NK-92 treated with Interleukin-12 subunit alpha and Interleukin-12 subunit beta, amount 100 ng/mL, for 24 hours (cell line): ENCODE data around the gene PPL.

Experiments
- DNase-seq: peaks from one replicate; lab custom pipeline; 2025; lab: John Stamatoyannopoulos, UW

Gene PPL

DNA sequence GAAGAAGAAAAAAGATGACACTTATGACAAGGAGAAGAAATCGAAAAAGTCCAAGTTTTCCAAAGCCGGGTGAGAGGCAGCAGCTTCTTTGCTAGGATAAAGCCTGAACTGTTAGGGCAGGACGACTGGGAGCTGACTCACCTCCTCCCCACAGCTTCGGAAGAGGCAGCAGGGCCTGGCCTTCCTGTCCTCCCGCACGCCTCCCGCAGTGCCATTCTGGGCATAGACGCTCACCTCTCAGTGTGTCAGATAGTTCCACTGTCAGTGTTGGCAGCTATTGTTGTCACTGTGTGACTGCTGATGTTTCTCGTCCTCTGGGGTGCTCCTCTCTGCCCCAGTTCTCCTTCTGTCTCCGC lies 77.1 kb downstream of the PPL start:
- no peak for DNase-seq

DNA sequence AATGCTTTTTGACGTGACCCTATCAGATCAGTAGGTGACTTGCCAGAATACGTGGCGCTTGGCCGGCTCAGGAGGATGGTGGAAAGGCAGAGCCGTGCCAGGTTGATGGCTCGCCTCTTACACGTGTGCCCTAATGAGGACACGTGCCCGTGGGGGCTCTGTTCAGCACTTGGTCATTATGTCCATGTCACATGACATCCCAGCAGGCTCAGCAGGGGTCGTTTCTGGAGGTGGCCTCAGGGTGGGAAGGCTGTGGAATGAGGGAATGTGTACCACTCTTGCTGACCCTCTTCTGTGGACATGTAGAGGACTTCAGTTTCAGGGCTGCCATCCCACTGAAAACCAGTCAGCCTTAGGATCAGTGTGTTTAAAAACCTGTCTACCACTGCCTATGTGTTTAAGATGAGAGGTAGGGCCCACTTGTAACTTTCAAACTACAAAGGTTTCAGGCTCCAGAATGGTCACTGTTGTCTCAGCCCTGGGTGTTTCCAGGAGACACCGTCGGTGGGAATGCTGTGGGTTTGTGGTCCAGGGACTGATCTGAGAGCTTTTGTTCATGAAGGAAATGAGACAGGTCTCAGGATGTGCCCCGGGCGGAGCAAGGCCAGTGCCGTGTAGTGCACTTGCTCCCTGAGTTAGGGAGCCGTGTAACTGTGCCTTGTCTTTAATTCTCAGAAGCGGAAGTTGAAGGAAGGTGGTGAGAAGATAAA lies 77.6 kb downstream of the PPL start:
- no peak for DNase-seq

DNA sequence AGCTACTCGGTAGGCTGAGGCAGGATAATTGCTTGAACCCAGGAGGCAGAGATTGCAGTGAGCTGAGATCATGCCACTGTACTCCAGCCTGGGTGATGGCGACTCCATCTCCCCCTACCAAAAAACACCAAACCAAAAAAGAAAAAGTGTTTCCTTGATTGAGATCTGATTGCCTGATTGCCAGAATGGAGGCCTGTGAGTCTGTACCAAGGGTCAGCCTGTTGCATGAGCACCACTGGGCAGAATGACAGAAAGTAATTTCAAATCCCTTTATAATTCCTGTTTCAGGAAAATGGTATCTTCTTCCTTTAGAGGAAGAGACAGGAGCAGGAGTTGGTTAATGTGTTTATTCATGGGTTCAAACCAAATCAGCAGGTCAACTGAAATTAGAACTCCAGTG lies 81.1 kb downstream of the PPL start:
- DNase-seq, result no peak

GRCh38 chr16:4855371-4855770 lies 81.6 kb downstream of the PPL start:
- no peak for DNase-seq

- DNase-seq, result no peak
Measured at GRCh38 chr16:4852221-4852872, 84.6 kb downstream of the PPL start.

DNA sequence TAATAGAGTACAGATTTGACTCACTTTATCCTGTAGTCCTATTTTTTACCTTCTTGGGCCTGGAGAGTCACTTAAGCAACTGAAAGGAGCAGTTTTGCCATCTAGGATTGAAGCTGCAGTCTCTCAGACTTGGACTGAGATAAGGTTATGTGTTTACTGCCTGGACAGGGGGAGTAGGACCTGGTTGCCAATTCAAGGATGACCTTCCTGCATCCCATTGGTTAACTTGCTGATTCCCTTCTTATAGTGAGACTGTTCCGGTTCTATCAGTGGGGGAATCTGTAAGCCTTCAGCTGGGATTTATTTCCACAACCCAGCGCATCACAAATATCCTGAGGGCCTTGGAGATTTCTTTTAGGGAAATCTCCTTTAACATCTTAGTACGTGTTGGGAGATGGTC lies 86.7 kb downstream of the PPL start:
- no peak for DNase-seq

- DNase-seq, result peak; percentile 52
Measured at GRCh38 chr16:4847774-4848587, 89.0 kb downstream of the PPL start.

DNA sequence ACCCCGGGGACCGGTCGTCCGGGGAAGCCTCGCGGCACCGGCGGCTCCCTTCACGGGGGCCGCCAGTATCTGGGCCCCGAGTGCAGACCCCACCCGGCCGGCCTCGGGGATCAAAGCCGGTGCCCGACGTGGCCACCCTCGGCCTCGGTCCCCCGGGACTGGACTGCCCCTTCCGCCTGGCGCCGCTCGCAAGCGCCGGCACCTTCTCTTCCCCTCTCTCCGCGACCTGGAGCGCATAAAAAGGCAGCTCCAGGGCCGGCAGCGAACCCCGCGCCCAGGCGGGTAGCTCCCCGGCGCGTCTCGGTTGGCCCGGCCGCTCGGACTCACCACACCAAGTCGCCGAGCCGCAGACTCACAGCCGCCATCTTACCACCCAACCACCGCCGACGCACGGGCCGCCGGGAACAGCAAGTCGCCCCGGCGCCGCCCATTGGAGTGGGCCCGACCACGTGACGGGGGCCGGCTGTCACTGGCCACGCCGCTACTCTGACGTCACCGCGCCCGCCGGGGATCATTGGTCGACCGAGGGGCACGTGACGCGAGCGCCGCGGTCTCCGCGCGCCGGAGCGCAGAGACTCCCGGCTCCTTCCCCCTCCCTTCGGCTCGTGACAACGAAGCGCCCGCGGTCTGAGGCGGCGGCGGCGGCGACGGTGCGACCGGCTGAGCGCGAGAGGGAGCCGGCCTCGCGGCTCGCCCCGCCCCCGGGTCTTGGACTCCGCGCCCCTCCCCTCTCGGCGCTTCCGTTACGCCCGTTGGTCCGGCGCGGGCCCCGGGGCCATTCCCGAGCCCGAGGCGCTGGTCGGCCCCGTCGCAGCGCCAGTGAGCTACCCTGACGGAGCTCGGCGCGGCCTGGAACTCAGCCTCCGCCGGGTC lies 89.8 kb downstream of the PPL start, which contains the start of the genes GLYR1 and UBN1:
Gene GLYR1, minus strand, starts transcription at position 388 of the 873 bp plus-strand sequence. Its CDS starts 23 bp downstream, at position 365.
Gene UBN1, plus strand, starts transcription at position 581 of the 873 bp plus-strand sequence. CDS start 5,437 bp downstream, outside the sequence.
- peak; percentile 97 for DNase-seq

GRCh38 chr16:4846503-4846900 lies 90.4 kb downstream of the PPL start:
- DNase-seq, result no peak

DNA sequence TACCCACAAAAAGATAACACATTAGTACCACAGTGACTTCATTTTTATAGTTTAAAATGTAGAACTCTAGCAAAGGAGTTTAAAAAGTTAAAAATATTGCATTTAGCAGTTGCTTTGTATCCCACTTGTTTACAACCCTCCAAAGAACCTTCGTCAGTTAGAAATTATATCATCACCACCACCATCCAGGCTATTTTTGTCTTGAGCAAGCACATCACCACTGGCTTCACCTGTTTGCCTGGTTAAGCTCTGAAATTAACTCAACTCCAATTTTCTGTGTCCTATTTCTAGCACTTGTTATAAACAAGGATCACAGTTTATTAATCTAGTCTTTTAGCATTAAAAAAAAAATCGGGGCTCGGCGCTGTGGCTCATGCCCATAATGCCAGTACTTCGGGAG lies 96.0 kb downstream of the PPL start:
- no peak for DNase-seq

- no peak for DNase-seq
Measured at GRCh38 chr16:4839942-4840341, 97.0 kb downstream of the PPL start.

DNA sequence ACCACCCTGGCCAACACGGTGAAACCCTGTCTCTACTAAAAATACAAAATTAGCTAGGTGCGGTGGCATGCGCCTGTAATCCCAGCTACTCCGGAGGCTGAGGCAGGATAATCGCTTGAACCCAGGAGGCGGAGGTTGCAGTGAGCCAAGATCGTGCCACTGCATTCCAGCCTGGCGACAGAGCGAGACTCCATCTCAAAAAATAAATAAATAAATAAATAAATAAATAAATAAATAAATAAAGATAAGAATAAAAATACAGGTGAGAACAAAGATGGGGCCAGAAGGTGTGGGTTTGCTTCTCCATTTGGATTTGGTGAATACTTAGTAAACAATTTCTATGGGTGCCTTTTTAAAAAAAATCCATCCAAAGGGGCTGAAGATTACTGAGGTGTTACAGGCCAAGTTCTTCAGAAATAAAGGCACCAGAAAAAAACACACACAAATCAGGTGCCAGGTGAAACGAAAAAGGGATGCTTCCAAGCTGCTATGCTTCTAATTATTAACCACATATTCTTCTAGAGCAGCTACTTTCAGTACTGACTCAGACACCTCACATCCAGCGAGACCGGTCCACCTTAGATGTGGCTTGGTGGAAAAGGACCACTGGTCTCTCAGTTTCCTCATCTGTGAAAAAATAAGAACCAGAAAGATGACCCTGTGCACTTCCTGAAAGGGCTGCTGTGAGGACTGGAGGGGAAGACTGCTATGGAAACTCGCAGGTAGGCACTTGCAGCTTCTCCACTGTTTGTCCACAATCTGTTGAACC lies 99.0 kb downstream of the PPL start:
- DNase-seq, result no peak

DNA sequence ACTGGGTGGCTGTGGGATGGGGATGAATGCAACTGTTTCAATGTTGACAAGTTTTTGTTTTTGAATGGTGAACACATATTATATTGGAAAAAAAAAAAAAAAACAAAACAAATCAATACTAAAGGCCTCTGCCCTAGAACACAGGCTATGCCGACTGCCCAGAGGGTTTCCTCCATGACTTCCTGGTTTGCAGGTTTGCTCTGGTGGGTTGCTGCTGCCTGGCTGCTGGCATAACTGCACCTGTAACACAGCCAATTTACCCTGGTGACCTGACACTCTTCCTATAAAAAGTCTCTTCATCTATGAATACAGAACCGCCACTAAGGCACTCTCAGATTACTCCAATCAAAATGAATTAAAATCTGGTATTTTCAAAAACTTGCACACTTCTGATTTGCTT lies 100.2 kb downstream of the PPL start:
- no peak for DNase-seq

DNA sequence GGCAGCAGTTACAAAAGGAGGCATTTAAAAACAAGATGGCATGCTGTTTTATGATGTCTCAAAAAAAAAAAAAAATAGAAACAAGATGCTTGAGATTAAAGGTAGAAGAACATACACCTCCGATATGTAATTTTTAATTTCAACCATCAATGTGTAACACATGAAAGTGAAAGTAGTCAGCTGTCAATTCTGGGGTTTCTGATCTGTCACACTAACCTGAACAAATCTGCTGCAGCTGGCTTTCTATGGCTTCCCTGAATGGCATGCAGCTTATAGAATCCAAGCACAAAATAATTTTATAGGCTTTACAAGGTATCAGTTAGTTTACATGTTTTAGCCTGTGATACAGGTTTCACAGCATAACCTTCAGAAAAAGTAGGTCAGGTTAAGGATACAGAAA lies 103.4 kb downstream of the PPL start:
- DNase-seq, result no peak

DNA sequence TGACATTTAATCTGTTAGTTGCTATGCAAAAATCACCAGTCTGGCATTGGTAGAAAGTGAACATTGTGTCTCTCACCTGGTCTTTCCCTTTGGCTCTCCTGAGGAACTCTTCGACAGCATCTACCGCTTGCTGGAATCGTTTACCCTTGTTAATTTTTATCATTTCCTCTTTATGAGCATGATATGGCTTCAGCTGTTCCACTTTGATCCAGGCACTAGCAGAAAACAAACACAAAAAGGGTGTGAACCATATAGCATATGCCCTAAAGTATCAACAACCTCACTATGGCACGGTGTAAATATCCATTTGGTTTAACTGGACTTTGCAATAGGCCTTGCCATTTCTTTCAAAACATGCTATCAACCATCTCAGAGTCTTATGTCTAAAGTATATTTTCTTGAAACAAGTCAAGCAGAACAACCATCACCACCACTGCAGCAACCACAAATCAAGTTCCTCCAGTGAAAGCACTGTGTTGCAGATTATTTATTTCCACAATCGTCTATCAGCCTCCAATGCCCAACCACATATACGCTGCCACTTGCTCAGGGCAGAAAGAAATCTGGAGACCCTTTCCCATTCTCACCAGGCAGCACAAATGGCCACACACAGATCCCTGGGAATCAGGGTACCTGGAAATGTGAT lies 104.1 kb downstream of the PPL start:
- no peak for DNase-seq
